ENCODE results near the gene CT45A10. TPM values are rescaled to one million over a fixed set of nuclear protein-coding genes. Genes with fewer than 3 reads are reported as not detected.
"Not testable (repeated sequence)": the region's sequence is repeated elsewhere in the genome, so short reads cannot be mapped to it uniquely, and the experiment has no call there.

CT45A10 gene
- not detected for total RNA-seq
- long read RNA-seq = 0 reads

- ATAC-seq (no peak), DNase-seq (no peak)
- intact Hi-C loops (cut with micrococcal nuclease) = no loop called here
These were observed at the start of gene CT45A10, which contains the start of gene SAGE1 for GRCh38 chrX:135893294-135893817. Gene CT45A10, minus strand, starts transcription at chrX:135893444. Its CDS starts 8,100 bp downstream, at chrX:135885344. Gene SAGE1, plus strand, starts transcription at chrX:135893716. Its CDS starts 2,527 bp downstream, at chrX:135896243.

DNA sequence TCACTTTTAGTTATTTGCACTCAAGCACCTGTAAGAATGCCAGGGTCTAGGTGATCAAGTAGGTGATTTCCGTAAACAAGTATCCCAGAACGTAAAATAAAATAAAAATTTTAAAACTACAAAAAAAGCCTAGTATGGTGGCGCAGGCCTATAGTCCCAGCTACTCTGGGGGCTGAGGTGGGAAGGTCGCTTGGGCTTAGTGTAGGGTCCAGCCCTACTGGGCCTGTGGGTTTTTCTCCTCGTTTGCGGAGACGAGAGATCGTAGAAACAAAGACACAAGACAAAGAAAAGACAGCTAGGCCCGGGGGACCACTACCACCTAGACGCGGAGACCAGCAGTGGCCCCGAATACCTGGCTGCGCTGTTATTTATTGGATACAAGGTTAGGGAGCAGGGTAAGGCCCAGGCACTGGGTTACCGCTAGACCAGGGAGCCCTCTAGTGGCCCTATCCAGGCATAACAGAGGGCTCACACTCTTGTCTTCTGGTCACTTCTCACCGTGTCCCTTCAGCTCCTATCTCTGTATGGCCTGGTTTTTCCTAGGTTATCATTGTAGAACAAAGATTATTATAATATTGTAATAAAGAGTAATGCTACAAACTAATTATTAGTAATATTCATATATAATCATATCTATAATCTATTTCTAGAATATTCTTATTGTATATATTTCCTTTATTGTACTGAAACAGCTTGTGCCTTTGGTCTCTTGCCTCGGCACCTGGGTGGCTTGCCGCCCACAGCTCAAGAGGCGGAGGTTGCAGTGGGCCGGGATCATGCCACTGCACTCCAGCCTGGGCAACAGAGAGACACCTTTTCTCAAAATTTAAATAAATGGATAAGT is 38.6 kb upstream of the CT45A10 start:
- intact Hi-C loops (cut with micrococcal nuclease) = no loop called here
- ATAC-seq (peak; percentile 50), DNase-seq (peak; percentile 48)

GRCh38 chrX:135927897-135928296 is 34.7 kb upstream of the CT45A10 start:
- intact Hi-C loops (cut with micrococcal nuclease) = no loop called here
- DNase-seq = no peak
- ATAC-seq = no peak

DNA sequence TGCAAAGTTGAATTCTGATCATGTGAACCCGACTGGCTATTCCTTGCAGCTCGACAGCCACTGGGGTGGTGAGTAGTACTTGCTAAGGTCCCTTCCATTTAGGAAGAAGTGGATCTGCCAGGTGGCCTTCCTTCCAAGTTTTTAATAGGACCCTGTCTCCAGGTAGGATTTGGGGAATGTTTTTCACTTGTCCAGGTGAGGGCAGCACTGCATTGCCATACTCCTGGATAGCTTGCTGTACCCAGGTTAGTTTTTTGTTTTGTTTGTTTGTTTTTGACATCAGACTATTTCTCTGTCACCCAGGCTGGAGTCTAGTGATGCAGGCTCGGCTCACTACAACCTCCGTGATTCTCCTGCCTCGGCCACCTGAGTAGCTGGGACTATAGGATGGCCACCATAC is 30.1 kb upstream of the CT45A10 start:
- DNase-seq (no peak), ATAC-seq (no peak)
- intact Hi-C loops (cut with micrococcal nuclease) = no loop called here

- intact Hi-C loops (cut with micrococcal nuclease); ATAC-seq; DNase-seq: not testable (repeated sequence)
These were observed 27.3 kb upstream of the CT45A10 start for GRCh38 chrX:135920516-135920915.

GRCh38 chrX:135914404-135914803 is 21.2 kb upstream of the CT45A10 start:
- intact Hi-C loops (cut with micrococcal nuclease) = no loop called here
- no peak for ATAC-seq

GRCh38 chrX:135910251-135910650 is 17.0 kb upstream of the CT45A10 start:
- intact Hi-C loops (cut with micrococcal nuclease) = no loop called here
- ATAC-seq = no peak
- no peak for DNase-seq

More at GRCh38 chrX:135914404-135914803, 21.2 kb upstream of the CT45A10 start:
- DNase-seq = no peak

- intact Hi-C loops (cut with micrococcal nuclease) = no loop called here
- ATAC-seq = no peak
- DNase-seq = no peak
These were observed 463 bp downstream of the CT45A10 start for GRCh38 chrX:135892781-135893180.

- intact Hi-C loops (cut with micrococcal nuclease) = no loop called here
- no peak for ATAC-seq
- DNase-seq = no peak
These were observed 3.1 kb downstream of the CT45A10 start for GRCh38 chrX:135890087-135890585.

DNA sequence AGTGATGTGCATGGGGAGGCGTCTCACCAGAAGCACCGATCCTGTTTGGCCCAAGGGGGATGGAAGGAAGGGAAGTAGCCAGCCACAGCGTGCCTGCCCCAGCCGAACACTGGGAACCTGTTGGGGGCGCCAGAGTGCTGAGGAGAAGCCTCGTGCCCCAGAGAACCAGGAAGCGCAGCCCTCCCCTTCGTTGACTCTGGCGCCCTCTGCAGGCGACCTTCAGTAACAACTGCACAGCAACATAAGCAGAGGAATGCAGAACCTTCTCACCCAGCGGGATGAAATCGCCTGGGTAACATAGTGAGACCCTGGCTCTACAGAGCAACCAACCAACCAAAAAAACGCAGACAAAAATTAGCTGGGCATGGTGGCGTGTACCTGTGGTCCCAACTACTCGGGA is 4.3 kb downstream of the CT45A10 start:
- DNase-seq; ATAC-seq; intact Hi-C loops (cut with micrococcal nuclease): not testable (repeated sequence)

DNA sequence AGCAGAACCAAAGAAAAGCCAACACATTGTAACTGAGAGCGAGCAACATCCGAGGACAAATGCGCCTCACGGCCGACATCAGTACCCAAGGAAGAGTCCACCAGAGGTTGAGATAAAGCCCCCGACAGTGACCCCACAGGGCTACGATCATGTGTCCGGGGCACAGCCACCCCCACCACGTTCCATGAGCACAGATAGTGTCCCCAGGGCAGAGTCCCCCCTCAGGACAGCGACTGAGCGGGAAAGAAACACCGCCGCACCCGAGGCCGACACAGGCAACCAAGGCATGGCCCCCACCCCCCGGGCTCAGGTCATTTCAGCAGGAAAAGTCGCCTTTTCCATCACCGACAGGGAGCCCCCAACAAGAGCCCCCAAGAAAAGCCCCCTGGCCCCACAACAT is 5.0 kb downstream of the CT45A10 start:
- DNase-seq; ATAC-seq; intact Hi-C loops (cut with micrococcal nuclease): not testable (repeated sequence)

DNA sequence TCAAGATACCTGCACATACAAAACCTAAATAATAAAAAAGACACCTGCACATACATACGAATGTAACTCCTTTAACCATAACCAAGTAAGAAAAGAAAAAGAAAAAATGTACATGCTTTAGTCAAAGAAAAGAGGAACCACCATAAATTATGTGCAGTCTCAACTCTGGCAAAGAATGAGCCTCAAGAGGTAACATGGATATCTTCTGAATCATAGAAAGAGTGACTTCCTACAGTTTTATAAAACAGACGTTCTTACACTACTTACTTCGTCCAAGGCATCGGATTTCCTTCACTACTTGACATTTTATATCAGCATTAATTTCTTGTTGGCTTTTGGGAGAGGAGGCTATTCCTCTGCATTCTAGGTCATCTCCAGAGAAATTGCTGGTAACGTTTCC is 10.5 kb downstream of the CT45A10 start:
- ATAC-seq; intact Hi-C loops (cut with micrococcal nuclease); DNase-seq: not testable (repeated sequence)

DNA sequence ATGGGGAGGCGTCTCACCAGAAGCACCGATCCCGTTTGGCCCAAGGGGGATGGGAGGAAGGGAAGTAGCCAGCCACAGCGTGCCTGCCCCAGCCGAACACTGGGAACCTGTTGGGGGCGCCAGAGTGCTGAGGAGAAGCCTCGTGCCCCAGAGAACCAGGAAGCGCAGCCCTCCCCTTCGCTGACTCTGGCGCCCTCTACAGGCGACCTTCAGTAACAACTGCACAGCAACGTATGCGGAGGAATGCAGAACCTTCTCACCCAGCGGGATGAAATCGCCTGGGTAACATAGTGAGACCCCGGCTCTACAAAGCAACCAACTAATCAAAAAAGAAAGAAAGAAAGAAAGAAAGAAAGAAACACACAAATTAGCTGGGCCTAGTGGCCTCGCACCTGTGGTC is 21.5 kb downstream of the CT45A10 start, which contains the start of gene CT45A9:
TSS of gene CT45A9 (minus strand) at position 101 of the 400 bp plus-strand sequence. CDS start 3,751 bp downstream, outside the sequence.
- DNase-seq; ATAC-seq; intact Hi-C loops (cut with micrococcal nuclease): not testable (repeated sequence)

DNA sequence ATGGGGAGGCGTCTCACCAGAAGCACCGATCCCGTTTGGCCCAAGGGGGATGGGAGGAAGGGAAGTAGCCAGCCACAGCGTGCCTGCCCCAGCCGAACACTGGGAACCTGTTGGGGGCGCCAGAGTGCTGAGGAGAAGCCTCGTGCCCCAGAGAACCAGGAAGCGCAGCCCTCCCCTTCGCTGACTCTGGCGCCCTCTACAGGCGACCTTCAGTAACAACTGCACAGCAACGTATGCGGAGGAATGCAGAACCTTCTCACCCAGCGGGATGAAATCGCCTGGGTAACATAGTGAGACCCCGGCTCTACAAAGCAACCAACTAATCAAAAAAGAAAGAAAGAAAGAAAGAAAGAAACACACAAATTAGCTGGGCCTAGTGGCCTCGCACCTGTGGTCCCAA is 38.8 kb downstream of the CT45A10 start, which contains the start of gene CT45A8:
TSS of gene CT45A8 (minus strand) at position 101 of the 400 bp plus-strand sequence. CDS start 3,755 bp downstream, outside the sequence.
- intact Hi-C loops (cut with micrococcal nuclease); ATAC-seq; DNase-seq: not testable (repeated sequence)

DNA sequence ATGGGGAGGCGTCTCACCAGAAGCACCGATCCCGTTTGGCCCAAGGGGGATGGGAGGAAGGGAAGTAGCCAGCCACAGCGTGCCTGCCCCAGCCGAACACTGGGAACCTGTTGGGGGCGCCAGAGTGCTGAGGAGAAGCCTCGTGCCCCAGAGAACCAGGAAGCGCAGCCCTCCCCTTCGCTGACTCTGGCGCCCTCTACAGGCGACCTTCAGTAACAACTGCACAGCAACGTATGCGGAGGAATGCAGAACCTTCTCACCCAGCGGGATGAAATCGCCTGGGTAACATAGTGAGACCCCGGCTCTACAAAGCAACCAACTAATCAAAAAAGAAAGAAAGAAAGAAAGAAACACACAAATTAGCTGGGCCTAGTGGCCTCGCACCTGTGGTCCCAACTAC is 56.1 kb downstream of the CT45A10 start, which contains the start of gene CT45A7:
TSS of gene CT45A7 (minus strand) at position 101 of the 400 bp plus-strand sequence. CDS start 3,747 bp downstream, outside the sequence.
- DNase-seq; ATAC-seq; intact Hi-C loops (cut with micrococcal nuclease): not testable (repeated sequence)

Other genes starting within 250 kb of the CT45A10 start
- not detected for gene CT45A1, start 179.8 kb downstream of the CT45A10 start, total RNA-seq
- gene CT45A3, start 125.3 kb downstream of the CT45A10 start, total RNA-seq = not detected
- gene CT45A5, start 107.9 kb downstream of the CT45A10 start, total RNA-seq = not detected
- gene CT45A6, start 90.7 kb downstream of the CT45A10 start, total RNA-seq = not detected
- not detected for gene CT45A2, start 73.4 kb downstream of the CT45A10 start, total RNA-seq
- not detected for gene CT45A7, start 56.2 kb downstream of the CT45A10 start, total RNA-seq
- not detected for gene CT45A8, start 38.9 kb downstream of the CT45A10 start, total RNA-seq
- gene CT45A9, start 21.6 kb downstream of the CT45A10 start, total RNA-seq = not detected
- gene SAGE1, start 272 bp upstream of the CT45A10 start, total RNA-seq = not detected
- gene MMGT1, start 80.5 kb upstream of the CT45A10 start, total RNA-seq = 24.7 TPM
- gene SLC9A6, start 92.0 kb upstream of the CT45A10 start, total RNA-seq = 17.3 TPM

All from left ventricle myocardium superior (tissue), 1 donor.